WTC11 (cell line): ENCODE measurements around the gene PGP. TPM values are rescaled to one million over a fixed set of nuclear protein-coding genes. Genes with fewer than 3 reads are reported as not detected.

Source experiments
- ATAC-seq: fragments of 200-7000 bp; cut with Tn5 transposase; 2 replicates; pipeline ENCODE4 v1.10.0; 2021; ENCODE audit warnings: mild to moderate bottlenecking, moderate library complexity
- CTCF ChIA-PET: fragments of 300-600 bp; sonication (Branson Sonifier 250); formaldehyde crosslinking; loops from one replicate; lab custom pipeline; 2021; ENCODE audit warnings: antibody characterized with exemption; lab: Charles Lee
- POLR2A ChIA-PET: fragments of 350-600 bp; sonication (Branson Sonifier 250); formaldehyde crosslinking; loops from one replicate; lab custom pipeline; 2021; ENCODE audit warnings: antibody characterized with exemption; lab: Charles Lee
- DNase-seq: peaks from one replicate; pipeline ENCODE4 v3.0.0; 2021; ENCODE audit warnings: low spot score
- H3K27ac Mint-ChIP-seq: 2 replicates; pipeline ENCODE4 v1.8.0; 2021; ENCODE audit warnings: mixed read lengths
- H3K27me3 Mint-ChIP-seq: 2 replicates; pipeline ENCODE4 v1.8.0; 2021; ENCODE audit warnings: low read depth, mild to moderate bottlenecking, moderate library complexity, mixed read lengths
- H3K36me3 Mint-ChIP-seq: 2 replicates; pipeline ENCODE4 v1.8.0; 2021; ENCODE audit warnings: mixed read lengths
- H3K4me1 Mint-ChIP-seq: 2 replicates; pipeline ENCODE4 v1.8.0; 2022; ENCODE audit warnings: mixed read lengths
- H3K4me3 Mint-ChIP-seq: 2 replicates; pipeline ENCODE4 v1.8.0; 2021; ENCODE audit warnings: mild to moderate bottlenecking, moderate library complexity, mixed read lengths
- H3K9me3 Mint-ChIP-seq: 2 replicates; pipeline ENCODE4 v1.8.0; 2021; ENCODE audit warnings: mixed read lengths
- AFF4 ChIP-seq: sonication (generic); formaldehyde crosslinking; IDR thresholded peaks from 2 replicates; pipeline ENCODE4 v1.8.1; 2023; ENCODE audit warnings: mild to moderate bottlenecking, missing genetic modification reagents, borderline replicate concordance
- E2F5 ChIP-seq: sonication (generic); formaldehyde crosslinking; IDR thresholded peaks from 2 replicates; pipeline ENCODE4 v1.8.1; 2022; ENCODE audit warnings: mild to moderate bottlenecking, moderate library complexity, missing genetic modification reagents
- ELF4 ChIP-seq: sonication (generic); formaldehyde crosslinking; IDR thresholded peaks from 2 replicates; pipeline ENCODE4 v1.8.1; 2022; ENCODE audit warnings: low read depth, mild to moderate bottlenecking, moderate library complexity, missing genetic modification reagents
- ETV6 ChIP-seq: sonication (generic); formaldehyde crosslinking; IDR thresholded peaks from 2 replicates; pipeline ENCODE4 v1.8.1; 2022; ENCODE audit warnings: mild to moderate bottlenecking, missing genetic modification reagents
- FOXJ3 ChIP-seq: sonication (generic); formaldehyde crosslinking; IDR thresholded peaks from 2 replicates; pipeline ENCODE4 v1.9.0; 2021; ENCODE audit warnings: missing genetic modification reagents, mild to moderate bottlenecking, borderline replicate concordance
- FOXP1 ChIP-seq: sonication (generic); formaldehyde crosslinking; IDR thresholded peaks from 2 replicates; pipeline ENCODE4 v1.8.0; 2022; ENCODE audit warnings: missing genetic modification reagents, mild to moderate bottlenecking, moderate library complexity, borderline replicate concordance
- GTF2I ChIP-seq: fragments of 250-450 bp; sonication (Bioruptor Pico); conservative IDR thresholded peaks from 2 replicates; pipeline ENCODE4 v1.4.0; 2021; ENCODE audit warnings: mild to moderate bottlenecking
- MXD4 ChIP-seq: fragments of 250-450 bp; sonication (Bioruptor Pico); IDR thresholded peaks from 2 replicates; pipeline ENCODE4 v1.8.0; 2021; ENCODE audit warnings: mild to moderate bottlenecking, moderate library complexity, borderline replicate concordance
- MYBL2 ChIP-seq: sonication (generic); formaldehyde crosslinking; IDR thresholded peaks from 2 replicates; pipeline ENCODE4 v1.8.1; 2023; ENCODE audit warnings: mild to moderate bottlenecking, moderate library complexity, missing genetic modification reagents
- NR2C2 ChIP-seq: sonication (generic); formaldehyde crosslinking; IDR thresholded peaks from 2 replicates; pipeline ENCODE4 v1.8.0; 2022; ENCODE audit warnings: mild to moderate bottlenecking, missing genetic modification reagents
- NR3C1 ChIP-seq: sonication (generic); formaldehyde crosslinking; conservative IDR thresholded peaks from 2 replicates; pipeline ENCODE4 v1.8.1; 2023; ENCODE audit warnings: low read depth, mild to moderate bottlenecking, missing genetic modification reagents
- OVOL2 ChIP-seq: fragments of 250-450 bp; sonication (Bioruptor Pico); IDR thresholded peaks from 2 replicates; pipeline ENCODE4 v1.9.0; 2021; ENCODE audit warnings: mild to moderate bottlenecking, borderline replicate concordance
- SMAD3 ChIP-seq: sonication (generic); formaldehyde crosslinking; IDR thresholded peaks from 2 replicates; pipeline ENCODE4 v1.8.0; 2022; ENCODE audit warnings: missing genetic modification reagents, mild to moderate bottlenecking, borderline replicate concordance
- SMAD4 ChIP-seq: sonication (generic); formaldehyde crosslinking; IDR thresholded peaks from 2 replicates; pipeline ENCODE4 v1.8.0; 2022; ENCODE audit warnings: mild to moderate bottlenecking, missing genetic modification reagents
- SOX15 ChIP-seq: fragments of 250-450 bp; sonication (Bioruptor Pico); IDR thresholded peaks from 2 replicates; pipeline ENCODE4 v1.9.0; 2021; ENCODE audit warnings: mild to moderate bottlenecking
- SP1 ChIP-seq: sonication (generic); formaldehyde crosslinking; conservative IDR thresholded peaks from 2 replicates; pipeline ENCODE4 v1.8.1; 2022; ENCODE audit warnings: missing genetic modification reagents
- TEAD4 ChIP-seq: sonication (generic); formaldehyde crosslinking; IDR thresholded peaks from 2 replicates; pipeline ENCODE4 v1.8.0; 2022; ENCODE audit warnings: mild to moderate bottlenecking, missing genetic modification reagents
- ZNF317 ChIP-seq: sonication (generic); formaldehyde crosslinking; IDR thresholded peaks from 2 replicates; pipeline ENCODE4 v1.8.1; 2023; ENCODE audit warnings: low read depth, mild to moderate bottlenecking, moderate library complexity, missing genetic modification reagents, borderline replicate concordance
- ZNF416 ChIP-seq: fragments of 250-450 bp; sonication (Bioruptor Pico); IDR thresholded peaks from 2 replicates; pipeline ENCODE4 v1.9.0; 2021; ENCODE audit warnings: mild to moderate bottlenecking, inconsistent platforms
- total RNA-seq: library from RNA; stranded (reverse); gene quantifications from 3 replicates; pipeline ENCODE4 v1.2.3, GENCODE V29; 2021
- TF ChIP-seq, protein P1 (sequence below): sonication (generic); formaldehyde crosslinking; IDR thresholded peaks from 2 replicates; pipeline ENCODE4 v1.8.1; 2023; ENCODE audit warnings: mild to moderate bottlenecking, missing genetic modification reagents, moderate library complexity

Gene PGP
- total RNA-seq, 1 experiment from 2014 or later = 39.5 TPM

DNA sequence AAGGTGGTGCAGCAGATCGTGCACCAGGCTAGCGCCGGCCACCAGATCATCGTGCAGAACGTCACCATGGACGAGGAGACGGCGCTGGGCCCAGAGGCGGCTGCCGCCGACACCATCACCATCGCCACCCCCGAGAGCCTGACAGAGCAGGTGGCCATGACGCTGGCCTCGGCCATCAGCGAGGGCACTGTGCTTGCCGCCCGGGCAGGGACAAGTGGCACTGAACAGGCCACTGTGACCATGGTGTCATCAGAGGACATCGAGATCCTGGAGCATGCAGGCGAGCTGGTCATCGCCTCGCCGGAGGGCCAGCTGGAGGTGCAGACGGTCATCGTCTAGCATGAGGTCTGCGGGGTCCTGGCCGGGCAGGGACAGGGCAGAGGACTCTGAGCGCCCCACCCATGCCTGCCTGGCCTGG is 20.6 kb upstream of the PGP start (continued):
- TF ChIP-seq, protein P1, sequence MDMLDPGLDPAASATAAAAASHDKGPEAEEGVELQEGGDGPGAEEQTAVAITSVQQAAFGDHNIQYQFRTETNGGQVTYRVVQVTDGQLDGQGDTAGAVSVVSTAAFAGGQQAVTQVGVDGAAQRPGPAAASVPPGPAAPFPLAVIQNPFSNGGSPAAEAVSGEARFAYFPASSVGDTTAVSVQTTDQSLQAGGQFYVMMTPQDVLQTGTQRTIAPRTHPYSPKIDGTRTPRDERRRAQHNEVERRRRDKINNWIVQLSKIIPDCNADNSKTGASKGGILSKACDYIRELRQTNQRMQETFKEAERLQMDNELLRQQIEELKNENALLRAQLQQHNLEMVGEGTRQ (CRISPR knock-in tag) = no peak

DNA sequence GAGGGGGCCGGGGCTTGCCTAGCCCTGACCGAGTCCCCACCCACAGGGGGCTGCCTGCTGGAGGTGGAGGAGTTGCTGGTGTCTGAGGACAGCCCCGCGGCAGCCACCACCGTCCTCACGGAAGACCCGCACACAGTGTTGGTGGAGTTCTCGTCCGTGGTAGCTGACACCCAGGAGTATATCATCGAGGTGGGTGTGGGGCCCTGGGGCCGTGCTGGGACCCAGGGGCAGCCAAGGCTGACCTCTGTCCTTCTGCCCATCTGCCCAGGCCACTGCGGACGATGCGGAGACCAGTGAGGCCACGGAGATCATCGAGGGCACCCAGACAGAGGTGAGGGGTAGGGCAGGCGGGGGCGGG is 20.2 kb upstream of the PGP start:
- Mint-ChIP-seq H3K36me3 (peaks cover 3% of the 10 kb centered on the region; the same call in 1 of the 2 replicates), H3K4me1 (no peaks in the 10 kb centered on the region), H3K4me3 (no peak overlapping the region), H3K27ac (no peak overlapping the region), H3K9me3 (no peaks in the 10 kb centered on the region), H3K27me3 (peaks cover 16% of the 10 kb centered on the region)
- CTCF ChIA-PET = no interaction called here
- TF ChIP-seq MYBL2 (no peak), SMAD4 (CRISPR knock-in tag) (no peak), SOX15 (CRISPR knock-in tag) (no peak), SMAD3 (CRISPR knock-in tag) (no peak), FOXP1 (CRISPR knock-in tag) (no peak), NR3C1 (no peak), AFF4 (CRISPR knock-in tag) (no peak), MXD4 (no peak), E2F5 (CRISPR knock-in tag) (no peak), FOXJ3 (CRISPR knock-in tag) (no peak), NR2C2 (CRISPR knock-in tag) (no peak), OVOL2 (no peak), TEAD4 (CRISPR knock-in tag) (no peak), ETV6 (CRISPR knock-in tag) (no peak), ELF4 (CRISPR knock-in tag) (no peak), ZNF317 (no peak), SP1 (CRISPR knock-in tag) (no peak), ZNF416 (CRISPR knock-in tag) (no peak), GTF2I (CRISPR knock-in tag) (no peak)
- TF ChIP-seq, protein P1 (CRISPR knock-in tag) = no peak
- POLR2A ChIA-PET = interaction anchor here (0.6 kb wide), 1 partner anchor 1560 kb away, joined by 3 read pairs; no protein-coding TSS in a partner anchor
- DNase-seq (no peak), ATAC-seq (no peak)
